ENCODE results near the gene SPTLC2. TPM values are rescaled to one million over a fixed set of nuclear protein-coding genes. Genes with fewer than 3 reads are reported as not detected.

SPTLC2 gene
- total and polyA plus RNA-seq, 7 donors: 2.4 to 9.0 (median 5.8) TPM

GRCh38 chr14:77491056-77491455, 125.4 kb downstream of the SPTLC2 start:
- intact Hi-C loops (cut with DNase I): no loop called here
- Histone ChIP-seq H3K27ac (no peak overlapping the region), H3K27me3 (ENCODE audit: insufficient read depth in 3 of 3, low read length in 2 of 3) (peaks cover 0 to 4% (median 0%) of the 10 kb centered on the region in 3 donors), H3K4me3 (no peak overlapping the region), H3K36me3 (ENCODE audit: insufficient read depth in 1 of 2, low read depth in 1 of 2) (no peaks in the 10 kb centered on the region), H3K9me3 (no peaks in the 10 kb centered on the region), H3K4me1 (no peaks in the 10 kb centered on the region)
- DNase-seq (no peak), ATAC-seq (no peak)
- TF ChIP-seq CTCF (IDR thresholded peaks at IDR 0.05): no peak
- WGBS, 3 donors: 88 to 93% (median 89%) methylated on average over 5 of the region's 5 CpGs

- no peak for ATAC-seq
- Histone ChIP-seq H3K4me3 (no peak overlapping the region), H3K36me3 (ENCODE audit: insufficient read depth in 1 of 2, low read depth in 1 of 2) (no peaks in the 10 kb centered on the region), H3K27ac (no peak overlapping the region), H3K9me3 (no peaks in the 10 kb centered on the region), H3K4me1 (no peaks in the 10 kb centered on the region), H3K27me3 (ENCODE audit: insufficient read depth in 3 of 3, low read length in 2 of 3) (peaks cover 0 to 1% (median 0%) of the 10 kb centered on the region in 3 donors)
- 80 to 87% (median 82%) methylated on average over 8 of the region's 8 CpGs for WGBS, 3 donors
- DNase-seq: no peak
- intact Hi-C loops (cut with DNase I): no loop called here
- TF ChIP-seq CTCF (IDR thresholded peaks at IDR 0.05): no peak
Observed at GRCh38 chr14:77490347-77490986, 126.0 kb downstream of the SPTLC2 start.

DNA sequence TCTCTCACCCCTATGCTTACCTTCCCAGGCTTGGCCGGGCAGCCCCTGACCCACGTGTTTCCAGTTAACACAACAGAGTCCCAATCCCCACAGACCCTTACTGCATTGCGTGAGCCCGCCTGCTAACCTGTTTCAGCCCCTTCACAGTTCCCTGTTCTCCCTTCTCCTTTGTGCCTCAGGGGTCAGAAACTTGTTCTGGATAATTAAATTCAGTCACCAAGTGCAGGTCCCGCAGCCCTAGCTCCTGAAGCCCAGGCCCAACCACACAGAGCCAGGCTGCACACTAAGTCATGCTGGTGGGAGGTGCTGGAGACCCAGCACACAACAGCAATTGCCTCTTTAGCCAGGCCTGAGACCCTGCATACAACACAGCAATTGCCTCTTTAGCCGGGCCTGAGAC, 127.4 kb downstream of the SPTLC2 start:
- no peaks in the 10 kb centered on the region for H3K27me3 ChIP-seq (ENCODE audit: insufficient read depth in 3 of 3, low read length in 2 of 3)
- no peaks in the 10 kb centered on the region for H3K9me3 ChIP-seq
- H3K4me3 ChIP-seq: no peak overlapping the region
- intact Hi-C loops (cut with DNase I): no loop called here
- H3K27ac ChIP-seq: no peak overlapping the region
- DNase-seq (no peak), ATAC-seq (no peak)
- TF ChIP-seq CTCF (IDR thresholded peaks at IDR 0.05): no peak
- no peaks in the 10 kb centered on the region for H3K36me3 ChIP-seq (ENCODE audit: insufficient read depth in 1 of 2, low read depth in 1 of 2)
- 73 to 81% (median 75%) methylated on average over 6 of the region's 6 CpGs for WGBS, 3 donors
- H3K4me1 ChIP-seq: no peaks in the 10 kb centered on the region

- no peaks in the 10 kb centered on the region for H3K9me3 ChIP-seq
- TF ChIP-seq CTCF (IDR thresholded peaks at IDR 0.05): no peak
- H3K4me1 ChIP-seq: no peaks in the 10 kb centered on the region
- H3K27ac ChIP-seq: no peak overlapping the region
- DNase-seq: no peak
- intact Hi-C loops (cut with DNase I): no loop called here
- whole genome bisulfite sequencing, 3 donors: 75 to 77% (median 75%) methylated on average over 7 of the region's 7 CpGs
- no peaks in the 10 kb centered on the region for H3K36me3 ChIP-seq (ENCODE audit: insufficient read depth in 1 of 2, low read depth in 1 of 2)
- H3K27me3 ChIP-seq (ENCODE audit: insufficient read depth in 3 of 3, low read length in 2 of 3): no peaks in the 10 kb centered on the region
- ATAC-seq: no peak
- no peak overlapping the region for H3K4me3 ChIP-seq
Observed at GRCh38 chr14:77488558-77488957, 127.9 kb downstream of the SPTLC2 start.

Measured in psoas muscle (tissue), 8 donors.